ENCODE measurements around the gene RETREG3.

- TF ChIP-seq CTCF (IDR thresholded peaks at IDR 0.05; ENCODE audit: borderline replicate concordance, extremely low read depth, low read length, poor library complexity, severe bottlenecking) (no peak), EZH2 (IDR thresholded peaks at IDR 0.05; ENCODE audit: borderline replicate concordance, low read depth, low read length, severe bottlenecking) (no peak)
Measured at GRCh38 chr17:42577140-42577531, 32.0 kb downstream of the RETREG3 start.
